ENCODE measurements around the gene PDIK1L.

DNA sequence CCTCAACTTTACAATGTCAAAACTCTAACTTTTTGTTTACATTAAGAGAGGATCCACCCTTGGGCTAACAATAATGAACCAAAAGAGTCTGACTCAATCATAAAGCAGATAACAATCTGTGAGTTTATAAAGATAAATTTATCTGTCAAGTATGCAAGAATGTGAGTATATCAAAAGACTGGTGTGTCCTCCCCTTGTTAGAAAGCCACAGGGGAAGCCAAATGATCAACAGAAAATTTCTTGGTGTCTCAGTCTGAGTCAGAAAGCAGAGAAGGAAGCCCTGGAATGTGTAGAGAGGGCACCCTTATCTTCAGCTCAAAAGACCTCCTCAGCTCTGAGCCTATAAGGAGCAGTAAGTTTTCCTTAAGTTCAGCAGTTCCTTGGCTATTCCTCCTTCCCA is 13.9 kb upstream of the PDIK1L start:
- TF ChIP-seq POLR2A (IDR thresholded peaks at IDR 0.05) = no peak
- TF ChIP-seq, protein P1, sequence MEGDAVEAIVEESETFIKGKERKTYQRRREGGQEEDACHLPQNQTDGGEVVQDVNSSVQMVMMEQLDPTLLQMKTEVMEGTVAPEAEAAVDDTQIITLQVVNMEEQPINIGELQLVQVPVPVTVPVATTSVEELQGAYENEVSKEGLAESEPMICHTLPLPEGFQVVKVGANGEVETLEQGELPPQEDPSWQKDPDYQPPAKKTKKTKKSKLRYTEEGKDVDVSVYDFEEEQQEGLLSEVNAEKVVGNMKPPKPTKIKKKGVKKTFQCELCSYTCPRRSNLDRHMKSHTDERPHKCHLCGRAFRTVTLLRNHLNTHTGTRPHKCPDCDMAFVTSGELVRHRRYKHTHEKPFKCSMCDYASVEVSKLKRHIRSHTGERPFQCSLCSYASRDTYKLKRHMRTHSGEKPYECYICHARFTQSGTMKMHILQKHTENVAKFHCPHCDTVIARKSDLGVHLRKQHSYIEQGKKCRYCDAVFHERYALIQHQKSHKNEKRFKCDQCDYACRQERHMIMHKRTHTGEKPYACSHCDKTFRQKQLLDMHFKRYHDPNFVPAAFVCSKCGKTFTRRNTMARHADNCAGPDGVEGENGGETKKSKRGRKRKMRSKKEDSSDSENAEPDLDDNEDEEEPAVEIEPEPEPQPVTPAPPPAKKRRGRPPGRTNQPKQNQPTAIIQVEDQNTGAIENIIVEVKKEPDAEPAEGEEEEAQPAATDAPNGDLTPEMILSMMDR (IDR thresholded peaks at IDR 0.05) = no peak

Measured in breast epithelium (tissue), 3 donors.